Nephron progenitor cell (in vitro differentiated cells): ENCODE results near the gene TSBP1.

Experiments used
- DNase-seq: peaks from one replicate; pipeline ENCODE4 v3.0.0; 2021
- H3K27ac Mint-ChIP-seq: 2 replicates; pipeline ENCODE4 v1.8.0; 2021; ENCODE audit warnings: mild to moderate bottlenecking, moderate library complexity, mixed read lengths
- H3K27me3 Mint-ChIP-seq: 2 replicates; pipeline ENCODE4 v1.8.0; 2021; ENCODE audit warnings: mild to moderate bottlenecking, low read depth, mixed read lengths; ENCODE audit not compliant: poor library complexity
- H3K36me3 Mint-ChIP-seq: 2 replicates; pipeline ENCODE4 v1.8.0; 2021; ENCODE audit warnings: low read depth, mixed read lengths
- H3K4me1 Mint-ChIP-seq: 2 replicates; pipeline ENCODE4 v1.8.0; 2021; ENCODE audit warnings: mixed read lengths
- H3K4me3 Mint-ChIP-seq: 2 replicates; pipeline ENCODE4 v1.8.0; 2021; ENCODE audit warnings: mild to moderate bottlenecking, moderate library complexity, mixed read lengths
- H3K9me3 Mint-ChIP-seq: 2 replicates; pipeline ENCODE4 v1.8.0; 2021; ENCODE audit warnings: mild to moderate bottlenecking, moderate library complexity, mixed read lengths
- CTCF ChIP-seq: fragments of 200-600 bp; sonication (generic); IDR thresholded peaks from 2 replicates; pipeline ENCODE4 v1.5.0; 2021; ENCODE audit warnings: antibody characterized with exemption

TSBP1 gene

GRCh38 chr6:32255199-32256153 is 116.2 kb downstream of the TSBP1 start:
- H3K4me1 Mint-ChIP-seq: peaks cover 33% of the 10 kb centered on the region
- H3K9me3 Mint-ChIP-seq: peaks cover 53% of the 10 kb centered on the region
- peak; percentile 68 for DNase-seq
- peaks cover 40% of the 10 kb centered on the region for H3K36me3 Mint-ChIP-seq
- H3K27ac Mint-ChIP-seq: peak overlapping the region; percentile 86
- H3K4me3 Mint-ChIP-seq: peak overlapping the region; percentile 80
- peaks cover 8% of the 10 kb centered on the region for H3K27me3 Mint-ChIP-seq
- peak; percentile 62 for TF ChIP-seq CTCF

- DNase-seq: peak; percentile 35
- peak overlapping the region; percentile 80 for H3K4me3 Mint-ChIP-seq
- TF ChIP-seq CTCF: no peak
- H3K36me3 Mint-ChIP-seq: peaks cover 34% of the 10 kb centered on the region
- no peak overlapping the region for H3K27ac Mint-ChIP-seq
- peaks cover 8% of the 10 kb centered on the region for H3K27me3 Mint-ChIP-seq
- peaks cover 33% of the 10 kb centered on the region for H3K4me1 Mint-ChIP-seq
- peaks cover 53% of the 10 kb centered on the region for H3K9me3 Mint-ChIP-seq
Measured at GRCh38 chr6:32254761-32255198, 116.9 kb downstream of the TSBP1 start.

DNA sequence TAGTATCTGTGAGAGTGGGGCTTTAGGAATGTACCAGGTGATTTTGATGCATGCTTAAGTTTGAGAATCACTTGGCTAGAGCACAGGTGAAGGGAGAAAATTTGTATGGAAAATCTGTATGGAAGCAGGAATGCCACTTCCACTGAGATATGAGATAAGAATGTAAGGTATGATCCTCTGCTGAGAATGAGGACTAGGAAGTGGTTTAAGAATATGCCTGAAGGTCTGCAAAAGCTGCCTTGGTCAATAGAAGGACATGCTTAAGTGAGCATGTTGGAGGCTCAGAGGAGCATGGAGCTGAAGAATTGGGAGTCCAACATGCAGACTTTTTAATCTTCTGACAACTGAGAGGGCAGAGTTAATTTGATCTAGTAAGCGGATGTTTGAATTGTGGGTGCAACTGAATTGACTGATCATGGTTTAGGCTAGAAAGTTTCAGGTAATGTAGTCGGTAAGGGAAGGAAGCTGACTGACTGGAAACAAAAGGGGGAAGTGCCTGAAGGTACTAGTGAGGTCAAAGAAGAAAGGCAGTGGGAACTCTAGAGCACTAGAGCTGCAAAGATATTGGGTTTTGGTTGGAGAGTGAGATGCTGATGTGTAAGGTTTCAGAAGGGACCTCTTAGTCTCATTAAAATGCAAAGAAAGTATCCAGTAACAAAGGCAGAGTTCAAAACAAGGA is 119.2 kb downstream of the TSBP1 start:
- peaks cover 49% of the 10 kb centered on the region for H3K9me3 Mint-ChIP-seq
- DNase-seq: no peak
- H3K36me3 Mint-ChIP-seq: peaks cover 13% of the 10 kb centered on the region
- H3K4me1 Mint-ChIP-seq: peaks cover 41% of the 10 kb centered on the region
- peaks cover 4% of the 10 kb centered on the region for H3K27me3 Mint-ChIP-seq
- peak overlapping the region; percentile 1 for H3K4me3 Mint-ChIP-seq
- H3K27ac Mint-ChIP-seq: no peak overlapping the region
- no peak for TF ChIP-seq CTCF

GRCh38 chr6:32249262-32249661 is 122.4 kb downstream of the TSBP1 start:
- H3K36me3 Mint-ChIP-seq: no peaks in the 10 kb centered on the region
- TF ChIP-seq CTCF: no peak
- no peak overlapping the region for H3K27ac Mint-ChIP-seq
- H3K27me3 Mint-ChIP-seq: peaks cover 4% of the 10 kb centered on the region
- H3K4me3 Mint-ChIP-seq: no peak overlapping the region
- no peak for DNase-seq
- peaks cover 45% of the 10 kb centered on the region for H3K4me1 Mint-ChIP-seq
- peaks cover 37% of the 10 kb centered on the region for H3K9me3 Mint-ChIP-seq

DNA sequence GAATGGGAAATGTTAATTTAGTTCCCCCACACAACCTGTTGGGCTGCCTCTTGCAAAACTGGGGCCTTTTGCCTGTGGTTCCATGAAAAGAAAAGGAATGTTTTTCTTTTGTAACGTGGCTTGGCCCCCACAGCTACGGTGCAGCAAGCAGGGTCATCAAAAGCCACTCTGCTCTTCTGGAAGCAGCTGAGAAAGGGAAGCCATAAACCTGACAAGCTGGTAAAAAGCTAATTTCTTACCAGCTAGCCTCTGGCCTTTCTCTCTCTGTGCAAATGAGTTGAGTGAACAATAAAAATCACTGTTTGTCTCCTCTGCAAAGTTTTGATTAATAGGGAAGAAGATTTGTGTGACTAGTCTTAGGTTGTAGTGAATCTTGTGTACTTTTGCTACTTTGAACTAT is 124.3 kb downstream of the TSBP1 start:
- no peak for DNase-seq
- no peak overlapping the region for H3K4me3 Mint-ChIP-seq
- no peak for TF ChIP-seq CTCF
- peak overlapping the region; percentile 23 for H3K27ac Mint-ChIP-seq
- peaks cover 35% of the 10 kb centered on the region for H3K4me1 Mint-ChIP-seq
- H3K36me3 Mint-ChIP-seq: no peaks in the 10 kb centered on the region
- H3K27me3 Mint-ChIP-seq: peaks cover 11% of the 10 kb centered on the region
- H3K9me3 Mint-ChIP-seq: peaks cover 37% of the 10 kb centered on the region
